Sigmoid colon (tissue), 7 donors: ENCODE measurements around the gene STIM2. TPM values are rescaled to one million over a fixed set of nuclear protein-coding genes. Genes with fewer than 3 reads are reported as not detected.

Source experiments
- DNase-seq: peaks from one replicate; pipeline ENCODE4 v3.0.0-alpha.2; 2019
- H3K27ac ChIP-seq, 4 donors: fragments of 200-600 bp; sonication (generic); one replicate each; pipeline ENCODE4 v1.5.1; 2016 to 2019; ENCODE audit warnings: mild to moderate bottlenecking in 1 of 4
- H3K27me3 ChIP-seq, 3 donors: fragments of 200-600 bp; sonication (generic); one replicate each; pipeline ENCODE4 v1.5.1; 2019; ENCODE audit warnings: mild to moderate bottlenecking in 1 of 3
- H3K36me3 ChIP-seq, 4 donors: fragments of 200-600 bp; sonication (generic); one replicate each; pipeline ENCODE4 v1.5.1; 2016 to 2019
- H3K4me1 ChIP-seq, 4 donors: fragments of 200-600 bp; sonication (generic); one replicate each; pipeline ENCODE4 v1.5.1; 2017 to 2019
- H3K4me3 ChIP-seq, 4 donors: fragments of 200-600 bp; sonication (generic); one replicate each; pipeline ENCODE4 v1.5.1; 2017 to 2019; ENCODE audit warnings: mild to moderate bottlenecking in 2 of 4, moderate library complexity in 1 of 4
- H3K9me3 ChIP-seq, 4 donors: fragments of 200-600 bp in 3 of 4; sonication (generic) in 3 of 4; one replicate each; pipeline versions ENCODE4 v1.5.1 to v1.6.1; 2013 to 2019
- EP300 ChIP-seq, 4 donors: sonication (generic); formaldehyde crosslinking; IDR thresholded peaks; one replicate each; pipeline ENCODE4 v1.6.1; 2017; ENCODE audit warnings: antibody characterized with exemption in 4 of 4
- POLR2A ChIP-seq, 2 donors: fragments of 450-650 bp; IDR thresholded peaks; one replicate each; pipeline ENCODE4 v1.6.1; 2016; ENCODE audit warnings: antibody characterized with exemption in 2 of 2, mild to moderate bottlenecking in 2 of 2, moderate library complexity in 2 of 2
- POLR2AphosphoS5 ChIP-seq, 4 donors: sonication (generic); formaldehyde crosslinking; IDR thresholded peaks; one replicate each; pipeline ENCODE4 v1.6.1; 2017; ENCODE audit warnings: antibody characterized with exemption in 4 of 4
- WGBS, 2 donors: extraction: QIAGEN DNeasy Blood & Tissue Kit; methylation state at CpG; one replicate each; pipeline ENCODE4 v1.1.7; 2013; 5-methylcytosine and 5-hydroxymethylcytosine counted together
- intact Hi-C: fragments of 100-400 bp; cut with DNase I; formaldehyde crosslinking; loops from one replicate; pipeline ENCODE4 v1.15.1; 2023
- polyA plus RNA-seq, 3 donors: library from polyadenylated mRNA; stranded (reverse); fragments of 200-250 nt; gene quantifications; one replicate each; pipeline ENCODE4 v1.2.3, GENCODE V29; 2013
- total RNA-seq, 4 donors: library from RNA; depleted of rRNA; stranded (reverse); fragments of >200 nt; gene quantifications; one replicate each; pipeline ENCODE4 v1.1.0, GENCODE V29; 2016
- TF ChIP-seq, protein P1 (sequence below), 4 experiments: fragments of 450-650 bp in 3 of 4; fragments of 200-600 bp in 1 of 4; IDR thresholded peaks; one replicate each; pipeline ENCODE4 v1.5.1; 2016 to 2019; ENCODE audit warnings: antibody characterized with exemption in 4 of 4, mild to moderate bottlenecking in 3 of 4, moderate library complexity in 2 of 4
- donor health status: healthy with polysubstance abuse.
- donor health status: Bipolar disorder and iron deficiency.
- donor health status: healthy.

The STIM2 gene
- total and polyA plus RNA-seq, 7 donors, result 3.0 to 16.8 (median 14.1) TPM

DNA sequence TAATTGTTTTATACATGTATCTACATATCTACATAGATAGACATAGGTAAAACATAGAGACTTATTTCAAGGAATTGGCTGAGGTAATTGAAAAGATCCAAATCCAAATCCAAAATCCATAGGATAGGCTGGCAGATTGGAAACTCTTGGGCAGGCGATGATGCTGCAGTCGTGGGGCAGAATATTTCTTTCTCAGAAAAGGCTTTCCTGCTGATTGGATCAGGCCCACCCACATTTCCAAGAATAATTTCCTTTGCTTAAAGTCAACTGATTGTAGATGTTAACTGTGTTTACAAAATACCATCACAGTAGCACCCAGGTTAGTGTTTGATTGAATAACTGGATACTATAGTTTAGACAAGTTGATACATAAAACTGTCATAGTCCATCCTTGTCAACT is 27.2 kb downstream of the STIM2 start:
- no peak for DNase-seq
- WGBS, 2 donors, result 83 to 92% methylated on average over 2 of the region's 2 CpGs
- H3K36me3 ChIP-seq, result no peaks in the 10 kb centered on the region
- no peak overlapping the region for H3K4me3 ChIP-seq
- no peaks in the 10 kb centered on the region for H3K9me3 ChIP-seq
- intact Hi-C loops, result no loop called here
- TF ChIP-seq POLR2AphosphoS5 (IDR thresholded peaks at IDR 0.05) (no peak), POLR2A (IDR thresholded peaks at IDR 0.05) (no peak), EP300 (IDR thresholded peaks at IDR 0.05) (no peak)
- TF ChIP-seq, protein P1, sequence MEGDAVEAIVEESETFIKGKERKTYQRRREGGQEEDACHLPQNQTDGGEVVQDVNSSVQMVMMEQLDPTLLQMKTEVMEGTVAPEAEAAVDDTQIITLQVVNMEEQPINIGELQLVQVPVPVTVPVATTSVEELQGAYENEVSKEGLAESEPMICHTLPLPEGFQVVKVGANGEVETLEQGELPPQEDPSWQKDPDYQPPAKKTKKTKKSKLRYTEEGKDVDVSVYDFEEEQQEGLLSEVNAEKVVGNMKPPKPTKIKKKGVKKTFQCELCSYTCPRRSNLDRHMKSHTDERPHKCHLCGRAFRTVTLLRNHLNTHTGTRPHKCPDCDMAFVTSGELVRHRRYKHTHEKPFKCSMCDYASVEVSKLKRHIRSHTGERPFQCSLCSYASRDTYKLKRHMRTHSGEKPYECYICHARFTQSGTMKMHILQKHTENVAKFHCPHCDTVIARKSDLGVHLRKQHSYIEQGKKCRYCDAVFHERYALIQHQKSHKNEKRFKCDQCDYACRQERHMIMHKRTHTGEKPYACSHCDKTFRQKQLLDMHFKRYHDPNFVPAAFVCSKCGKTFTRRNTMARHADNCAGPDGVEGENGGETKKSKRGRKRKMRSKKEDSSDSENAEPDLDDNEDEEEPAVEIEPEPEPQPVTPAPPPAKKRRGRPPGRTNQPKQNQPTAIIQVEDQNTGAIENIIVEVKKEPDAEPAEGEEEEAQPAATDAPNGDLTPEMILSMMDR (IDR thresholded peaks at IDR 0.05), result no peak
- no peak overlapping the region for H3K27ac ChIP-seq
- peaks cover 0 to 10% (median 0%) of the 10 kb centered on the region in 4 donors for H3K4me1 ChIP-seq
- no peaks in the 10 kb centered on the region for H3K27me3 ChIP-seq

DNA sequence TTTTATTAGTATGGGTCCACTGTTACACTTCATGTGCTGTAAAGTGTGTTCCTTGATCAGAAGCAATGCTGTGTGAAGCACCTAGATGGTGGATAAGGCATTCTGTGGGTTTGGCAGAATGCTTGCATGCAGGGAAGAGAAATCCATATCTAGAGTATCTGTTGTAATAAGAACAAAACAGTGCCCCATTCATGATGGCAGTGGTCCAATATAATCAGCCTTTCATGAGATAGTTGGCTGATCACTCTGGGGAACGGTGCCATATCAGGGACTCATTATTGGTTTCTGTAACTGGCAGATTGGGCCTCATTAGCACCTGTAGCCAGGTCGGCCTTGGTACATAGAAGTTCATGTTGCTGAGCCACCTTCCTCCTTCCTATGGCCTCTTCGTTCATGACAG is 28.7 kb downstream of the STIM2 start:
- Histone ChIP-seq H3K9me3 (no peaks in the 10 kb centered on the region), H3K4me3 (no peak overlapping the region), H3K27ac (no peak overlapping the region), H3K4me1 (peaks cover 0 to 10% (median 0%) of the 10 kb centered on the region in 4 donors), H3K27me3 (no peaks in the 10 kb centered on the region), H3K36me3 (no peaks in the 10 kb centered on the region)
- no peak for DNase-seq
- 88 to 94% methylated on average over 3 of the region's 3 CpGs for WGBS, 2 donors
- TF ChIP-seq POLR2A (IDR thresholded peaks at IDR 0.05), result no peak
- TF ChIP-seq POLR2AphosphoS5 (IDR thresholded peaks at IDR 0.05), result no peak
- no peak for TF ChIP-seq EP300 (IDR thresholded peaks at IDR 0.05)
- TF ChIP-seq, protein P1 (IDR thresholded peaks at IDR 0.05), result no peak
- intact Hi-C loops, result no loop called here

DNA sequence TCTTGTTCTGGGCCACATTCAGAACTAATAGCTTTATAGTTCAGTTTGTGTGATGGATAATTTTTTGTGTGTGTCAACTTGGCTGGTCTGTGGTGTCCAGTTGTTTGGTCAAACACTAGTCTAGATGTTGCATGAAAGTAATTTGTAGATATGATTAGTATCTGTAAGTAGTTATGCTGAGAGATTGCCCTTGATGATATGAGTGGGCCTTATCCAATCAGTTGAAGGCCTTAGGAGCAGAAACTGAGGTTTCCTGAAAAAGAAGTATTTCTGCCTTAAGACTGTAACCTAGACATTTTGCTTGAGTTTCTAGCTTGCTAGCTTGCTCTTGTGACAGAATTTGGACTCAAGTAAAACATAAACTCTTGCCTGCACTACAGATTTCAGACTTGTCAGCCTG is 30.4 kb downstream of the STIM2 start:
- TF ChIP-seq, protein P1 (IDR thresholded peaks at IDR 0.05), result no peak
- TF ChIP-seq POLR2AphosphoS5 (IDR thresholded peaks at IDR 0.05), result no peak
- no peak for TF ChIP-seq POLR2A (IDR thresholded peaks at IDR 0.05)
- no peak for TF ChIP-seq EP300 (IDR thresholded peaks at IDR 0.05)
- Histone ChIP-seq H3K4me1 (peaks cover 0 to 9% (median 0%) of the 10 kb centered on the region in 4 donors), H3K4me3 (no peak overlapping the region), H3K27ac (no peak overlapping the region), H3K36me3 (no peaks in the 10 kb centered on the region), H3K9me3 (no peaks in the 10 kb centered on the region), H3K27me3 (no peaks in the 10 kb centered on the region)
- intact Hi-C loops, result no loop called here
- no peak for DNase-seq

DNA sequence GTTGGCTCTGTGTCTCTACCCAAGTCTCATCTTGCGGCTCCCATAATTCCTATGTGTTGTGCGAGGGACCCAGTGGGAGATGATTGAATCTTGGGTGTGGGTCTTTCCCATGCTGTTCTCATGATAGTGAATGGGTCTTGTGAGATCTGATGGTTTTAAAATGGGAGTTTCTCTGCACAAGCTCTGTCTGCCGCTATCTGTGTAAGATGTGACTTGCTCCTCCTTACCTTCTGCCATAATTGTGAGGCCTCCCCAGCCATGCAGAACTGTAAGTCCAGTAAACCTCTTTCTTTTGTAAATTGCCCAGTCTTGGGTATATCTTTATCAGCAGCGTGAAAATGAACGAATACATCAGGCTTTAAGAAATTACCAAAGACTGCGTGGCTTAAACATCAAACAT is 31.2 kb downstream of the STIM2 start:
- WGBS, 2 donors, result 98% methylated on average over 6 of the region's 6 CpGs
- Histone ChIP-seq H3K36me3 (no peaks in the 10 kb centered on the region), H3K4me1 (peaks cover 0 to under 1% (median 0%) of the 10 kb centered on the region in 4 donors), H3K27me3 (no peaks in the 10 kb centered on the region), H3K4me3 (no peak overlapping the region), H3K9me3 (no peaks in the 10 kb centered on the region), H3K27ac (no peak overlapping the region)
- no peak for DNase-seq
- TF ChIP-seq, protein P1 (IDR thresholded peaks at IDR 0.05), result no peak
- TF ChIP-seq POLR2A (IDR thresholded peaks at IDR 0.05) (no peak), EP300 (IDR thresholded peaks at IDR 0.05) (no peak), POLR2AphosphoS5 (IDR thresholded peaks at IDR 0.05) (no peak)
- intact Hi-C loops, result no loop called here

DNA sequence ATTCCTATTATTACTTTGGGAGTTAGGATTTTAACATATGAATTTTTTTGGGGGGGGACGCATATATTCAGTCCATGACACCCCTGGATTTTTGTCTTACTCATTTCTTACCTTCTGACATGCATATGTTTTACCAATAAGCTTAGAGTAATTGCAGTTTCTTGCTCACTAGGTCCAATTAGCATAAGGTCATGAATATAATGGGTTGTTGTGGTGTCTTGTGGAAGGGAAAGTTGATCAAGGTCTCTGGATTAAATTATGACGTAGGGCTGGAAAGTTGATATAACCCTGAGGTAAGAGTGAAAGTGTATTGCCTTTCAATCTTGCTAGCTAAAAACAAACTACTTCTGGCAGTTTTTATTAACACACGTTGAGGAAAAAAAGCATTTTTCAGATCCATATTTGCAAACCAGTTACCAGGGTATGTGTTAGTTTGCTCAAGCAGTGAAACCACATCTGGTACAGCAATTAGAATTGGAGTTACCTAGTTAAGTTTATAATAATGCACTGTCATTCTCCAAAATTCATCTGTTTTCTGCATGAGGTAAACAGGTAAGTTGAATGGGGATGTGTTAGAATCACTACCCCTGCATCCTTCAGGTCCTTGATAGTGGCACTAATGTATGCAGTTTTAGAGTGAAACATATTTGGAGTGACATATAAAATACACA is 32.0 kb downstream of the STIM2 start:
- Histone ChIP-seq H3K27me3 (no peaks in the 10 kb centered on the region), H3K36me3 (no peaks in the 10 kb centered on the region), H3K4me3 (no peak overlapping the region), H3K27ac (no peak overlapping the region), H3K4me1 (no peaks in the 10 kb centered on the region), H3K9me3 (no peaks in the 10 kb centered on the region)
- DNase-seq, result no peak
- intact Hi-C loops, result no loop called here
- TF ChIP-seq POLR2AphosphoS5 (IDR thresholded peaks at IDR 0.05) (no peak), POLR2A (IDR thresholded peaks at IDR 0.05) (no peak), EP300 (IDR thresholded peaks at IDR 0.05) (no peak)
- 78 to 86% methylated on average over 3 of the region's 3 CpGs for WGBS, 2 donors
